LNCAP (cell line): Measurements from ENCODE around the gene CDK2AP2.

Source experiments
- CTCF ChIP-seq: fragments of 450-650 bp; IDR thresholded peaks from 2 replicates; pipeline ENCODE4 v1.5.1; 2017; ENCODE audit warnings: mild to moderate bottlenecking

The CDK2AP2 gene

DNA sequence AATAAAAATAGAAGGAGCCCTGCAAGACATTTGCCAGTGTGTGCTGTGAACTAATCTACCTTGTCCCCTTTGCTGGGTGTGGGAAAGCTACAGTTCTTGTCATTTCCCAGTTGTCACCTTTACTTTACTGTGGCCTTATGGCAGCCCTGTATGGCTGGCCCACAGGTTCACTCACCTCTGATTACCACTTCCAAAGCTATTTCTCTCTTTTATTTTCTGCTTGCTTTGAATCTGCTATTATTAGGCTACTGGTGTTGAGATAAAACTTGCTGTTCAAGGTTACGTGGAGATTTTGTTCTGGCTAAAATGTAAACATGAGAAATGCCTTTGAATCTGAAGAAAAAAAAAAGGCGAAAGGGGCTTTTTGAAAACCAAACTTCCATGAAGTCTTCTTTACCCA lies 24.9 kb upstream of the CDK2AP2 start:
- TF ChIP-seq CTCF = no peak

GRCh38 chr11:67530282-67530592 lies 22.3 kb upstream of the CDK2AP2 start:
- TF ChIP-seq CTCF = no peak

- TF ChIP-seq CTCF = no peak
Measured at GRCh38 chr11:67528376-67528775, 20.4 kb upstream of the CDK2AP2 start.

- TF ChIP-seq CTCF = no peak
Measured at GRCh38 chr11:67525275-67525976, 17.5 kb upstream of the CDK2AP2 start.

DNA sequence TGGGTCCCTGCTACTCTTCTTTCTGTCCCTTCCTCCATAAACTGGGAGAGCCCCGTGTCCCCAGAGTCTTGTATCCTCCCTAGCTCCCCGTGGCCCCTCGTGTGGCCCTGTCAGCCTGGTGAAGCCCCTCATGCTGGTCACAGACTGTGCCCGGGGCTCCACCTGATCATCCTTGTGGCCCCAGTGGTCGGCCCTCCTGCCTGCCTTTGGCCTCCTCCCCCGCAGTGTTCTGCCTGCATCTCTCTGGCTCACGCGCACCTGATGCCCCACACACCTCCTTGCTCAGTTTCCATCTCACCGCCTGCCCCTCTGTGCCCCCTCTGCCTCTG lies 16.5 kb upstream of the CDK2AP2 start:
- TF ChIP-seq CTCF = no peak

DNA sequence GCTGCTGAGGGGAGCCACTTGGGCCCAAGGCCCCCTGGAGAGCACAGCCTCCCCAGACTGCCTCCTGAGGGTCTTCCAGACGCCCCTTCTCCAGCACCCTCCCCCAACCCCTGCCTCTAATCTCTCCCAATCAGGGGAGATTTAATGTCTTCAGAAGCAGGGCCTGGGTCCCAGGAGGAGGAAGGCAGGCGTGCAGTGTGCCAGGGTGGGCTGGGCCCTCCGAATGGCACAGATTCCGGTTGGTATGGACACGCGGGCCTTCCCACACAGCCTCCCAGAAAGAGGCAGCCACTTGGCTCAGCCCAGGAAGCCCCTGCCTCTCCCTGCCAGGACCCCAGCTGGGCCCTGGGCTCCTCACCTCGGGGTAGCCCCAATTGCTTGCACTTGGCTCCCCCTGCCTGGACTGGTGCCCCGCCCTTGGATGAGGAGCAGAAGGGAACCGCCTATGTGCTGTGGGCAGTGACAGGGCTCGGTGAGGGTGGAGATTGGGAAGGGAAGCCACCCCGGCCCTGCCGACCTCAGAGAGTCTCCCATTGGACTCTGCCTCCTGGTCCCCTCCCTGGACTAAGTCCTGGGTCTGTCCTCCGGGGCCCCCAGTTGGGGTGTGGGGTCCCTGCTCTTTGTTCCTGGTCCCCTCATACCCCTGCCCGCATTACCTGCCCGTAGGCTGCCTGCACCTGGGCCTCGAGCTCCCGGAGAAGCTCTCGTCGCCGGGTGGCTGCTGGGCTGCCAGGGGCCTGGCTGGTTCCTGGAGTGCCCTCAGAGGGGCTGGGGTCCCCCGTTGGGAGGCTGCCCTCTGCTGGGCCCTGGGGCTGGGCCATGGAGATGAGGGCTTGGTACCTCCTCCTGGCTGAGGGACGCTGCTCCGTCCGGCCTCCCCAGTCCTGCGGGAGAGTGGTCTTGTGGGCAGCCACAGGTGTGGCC lies 15.9 kb upstream of the CDK2AP2 start:
- no peak for TF ChIP-seq CTCF

- no peak for TF ChIP-seq CTCF
Measured at GRCh38 chr11:67522844-67523555, 15.0 kb upstream of the CDK2AP2 start, which contains the start of gene CABP2. Gene CABP2 (minus strand): TSS chr11:67523446. CDS start chr11:67523326, 120 bp downstream.
